GM18907 (cell line): ENCODE measurements around the gene SELENOH.
"Not testable (repeated sequence)": the region's sequence is repeated elsewhere in the genome, so short reads cannot be mapped to it uniquely, and the experiment has no call there.

ENCODE experiments used
- ATAC-seq: cut with Tn5 transposase; IDR thresholded peaks from one replicate; pipeline ENCODE4 v1.9.1; 2021; ENCODE audit warnings: mild to moderate bottlenecking, moderate library complexity; ENCODE audit not compliant: unreplicated experiment

Gene SELENOH, protein sequence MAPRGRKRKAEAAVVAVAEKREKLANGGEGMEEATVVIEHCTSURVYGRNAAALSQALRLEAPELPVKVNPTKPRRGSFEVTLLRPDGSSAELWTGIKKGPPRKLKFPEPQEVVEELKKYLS

DNA sequence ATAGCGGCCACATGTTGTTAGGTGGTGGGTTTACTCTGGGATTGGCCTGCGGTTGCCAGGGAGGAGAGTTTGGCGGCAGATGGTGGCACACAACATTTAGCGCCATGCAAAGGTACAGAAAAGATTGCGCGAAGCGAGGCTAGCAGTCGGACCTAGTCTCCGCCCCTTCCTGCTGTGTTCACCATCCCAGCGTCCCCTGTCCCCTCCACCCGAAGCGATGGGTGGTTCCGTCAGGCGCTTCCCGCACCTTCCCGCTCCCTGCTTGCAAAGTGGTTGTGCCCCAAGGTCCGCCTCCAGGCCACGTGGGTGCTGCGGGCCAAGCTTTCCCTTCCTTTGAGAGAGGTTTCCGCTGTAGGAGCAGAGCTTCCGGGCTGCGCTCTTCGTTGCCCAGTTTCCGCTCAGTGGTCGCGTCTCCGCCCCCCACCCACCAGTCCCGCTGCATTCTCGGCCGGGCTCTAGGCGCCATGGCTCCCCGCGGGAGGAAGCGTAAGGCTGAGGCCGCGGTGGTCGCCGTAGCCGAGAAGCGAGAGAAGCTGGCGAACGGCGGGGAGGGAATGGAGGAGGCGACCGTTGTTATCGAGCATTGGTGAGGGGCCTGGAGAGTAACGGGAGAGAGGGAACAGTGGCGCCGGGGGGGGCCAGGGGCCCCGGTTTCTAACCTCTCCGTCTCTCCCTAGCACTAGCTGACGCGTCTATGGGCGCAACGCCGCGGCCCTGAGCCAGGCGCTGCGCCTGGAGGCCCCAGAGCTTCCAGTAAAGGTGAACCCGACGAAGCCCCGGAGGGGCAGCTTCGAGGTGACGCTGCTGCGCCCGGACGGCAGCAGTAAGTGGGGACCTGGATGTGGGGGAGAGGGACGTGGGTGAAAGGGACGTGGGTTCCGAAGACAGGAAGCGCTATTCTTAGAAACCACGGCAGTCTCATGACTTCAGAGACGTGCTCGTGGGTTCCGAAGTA is at the start of gene SELENOH:
TSS of gene SELENOH (plus strand) at position 360 of the 955 bp plus-strand sequence. CDS start at position 465, 105 bp downstream.
- ATAC-seq: peak; percentile 93

GRCh38 chr11:57698843-57699365 is 42.4 kb upstream of the SELENOH start:
- no peak for ATAC-seq

- no peak for ATAC-seq
Observed at GRCh38 chr11:57699813-57700212, 41.5 kb upstream of the SELENOH start.

DNA sequence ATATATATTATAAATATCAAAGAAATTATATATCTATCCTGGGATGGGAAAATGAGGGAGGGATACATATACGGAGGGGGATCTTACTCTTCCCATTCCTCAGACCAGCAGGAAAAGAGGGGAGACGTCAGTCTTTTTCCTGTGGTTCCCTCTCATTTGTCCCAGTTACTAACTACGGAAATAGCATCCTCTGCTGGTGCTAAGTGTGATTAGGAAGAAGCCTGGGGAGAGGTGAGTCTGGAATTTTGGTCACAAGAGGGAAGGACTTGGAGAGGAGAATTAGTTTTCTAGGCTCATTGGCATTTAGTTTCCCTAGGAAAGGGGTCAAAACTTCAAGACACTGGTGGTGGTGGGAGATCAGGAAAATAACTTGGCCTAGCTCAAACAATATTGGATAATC is 40.9 kb upstream of the SELENOH start:
- no peak for ATAC-seq

- ATAC-seq: no peak
Observed at GRCh38 chr11:57703341-57703740, 38.0 kb upstream of the SELENOH start.

GRCh38 chr11:57704932-57705331 is 36.4 kb upstream of the SELENOH start:
- ATAC-seq: no peak

GRCh38 chr11:57705432-57705831 is 35.9 kb upstream of the SELENOH start:
- ATAC-seq: not testable (repeated sequence)

DNA sequence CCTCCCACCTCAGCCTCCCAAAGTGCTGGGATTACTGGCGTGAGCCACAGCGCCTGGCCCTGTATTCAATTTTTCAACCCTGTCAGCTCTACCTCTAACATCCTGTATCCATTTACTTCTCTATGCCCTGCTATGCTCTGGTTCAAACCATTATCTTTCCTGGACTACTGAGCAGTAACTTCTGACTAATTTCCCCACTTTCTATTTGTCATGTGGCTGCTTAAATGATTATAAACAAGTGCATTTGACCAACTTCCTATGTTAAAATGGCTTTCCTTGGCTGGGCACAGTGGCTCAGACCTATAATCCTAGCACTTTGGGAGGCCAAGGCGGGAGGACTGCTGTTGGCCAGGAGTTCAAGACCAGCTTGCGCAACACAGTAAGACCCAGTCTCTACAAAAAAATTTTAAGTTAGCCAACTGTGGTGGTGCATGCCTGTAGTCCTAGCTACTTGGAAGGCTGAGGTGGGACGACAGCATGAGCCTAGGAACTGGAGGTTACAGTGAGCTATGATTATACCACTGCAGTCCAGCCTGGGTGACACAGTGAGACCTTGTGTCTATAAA is 31.4 kb upstream of the SELENOH start:
- no peak for ATAC-seq

DNA sequence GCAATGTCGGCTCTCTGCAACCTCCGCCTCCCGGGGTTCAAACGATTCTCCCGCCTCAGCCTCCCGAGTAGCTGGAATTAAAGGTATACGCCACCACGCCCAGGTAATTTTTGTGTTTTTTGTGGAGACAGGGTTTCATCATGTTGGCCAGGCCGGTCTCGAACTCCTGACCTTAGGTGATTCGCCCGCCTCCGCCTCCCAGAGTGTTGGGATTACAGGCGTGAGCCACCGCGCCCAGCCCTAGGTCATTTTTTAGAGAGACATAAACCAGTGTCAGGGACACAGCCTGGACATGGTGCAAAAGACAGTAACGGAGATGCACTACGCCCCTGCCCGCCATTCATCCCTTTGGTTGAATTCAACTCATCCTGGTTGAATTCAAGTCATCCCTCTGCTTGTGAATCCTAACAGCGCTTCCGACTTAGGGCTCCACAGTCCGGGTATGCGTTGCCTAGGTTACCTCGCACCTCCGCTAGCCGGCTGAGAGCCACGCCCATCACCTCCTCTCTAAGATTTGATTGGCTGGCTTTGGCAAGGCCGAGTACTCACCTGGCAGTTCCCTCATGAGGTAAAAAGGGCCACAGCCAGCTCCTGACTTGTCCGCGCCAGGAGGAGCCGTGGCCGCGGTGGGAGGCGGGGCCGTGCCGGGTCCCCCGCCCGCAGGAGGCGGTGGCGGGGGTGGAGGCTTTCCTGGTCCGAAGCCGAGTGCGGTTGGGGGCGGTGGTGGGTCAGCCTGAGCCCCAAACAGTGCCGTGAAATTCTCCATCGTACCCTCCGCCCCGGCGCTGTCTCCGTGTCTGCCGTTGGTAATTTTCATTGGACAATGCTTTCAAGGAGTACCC is 29.7 kb upstream of the SELENOH start, which contains the start of gene MED19:
TSS of gene MED19 (minus strand) at position 802 of the 842 bp plus-strand sequence. CDS start at position 766, 36 bp downstream.
- peak; percentile 54 for ATAC-seq

- ATAC-seq: peak; percentile 94
Observed at GRCh38 chr11:57712256-57713150, 28.8 kb upstream of the SELENOH start, which contains the start of gene TMX2. Gene TMX2 (plus strand): TSS chr11:57712593. CDS start chr11:57712619, 26 bp downstream.

DNA sequence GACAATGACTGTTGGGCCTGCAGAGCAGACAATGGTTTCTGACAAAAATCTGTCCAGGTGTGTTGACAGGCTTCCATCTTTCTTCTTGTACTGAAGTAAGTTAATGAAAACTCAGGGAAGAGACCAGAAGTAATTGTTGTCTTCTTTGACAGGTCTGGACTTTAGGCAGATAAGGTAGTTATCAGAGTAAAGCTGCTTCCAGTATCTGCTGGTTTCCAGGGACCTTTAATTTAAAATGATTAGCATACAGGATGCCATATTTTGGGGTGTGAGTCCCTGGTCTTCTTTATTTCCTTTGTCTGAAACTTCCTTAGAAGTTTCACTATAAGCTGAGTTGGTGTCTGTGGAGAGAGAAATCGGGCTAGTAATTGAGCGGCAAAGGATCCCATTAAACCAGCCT is 27.5 kb upstream of the SELENOH start:
- ATAC-seq: no peak

GRCh38 chr11:57716726-57717125 is 24.6 kb upstream of the SELENOH start:
- ATAC-seq: not testable (repeated sequence)

GRCh38 chr11:57727185-57727584 is 14.1 kb upstream of the SELENOH start:
- ATAC-seq: no peak

- ATAC-seq: no peak
Observed at GRCh38 chr11:57728829-57729228, 12.5 kb upstream of the SELENOH start.

- no peak for ATAC-seq
Observed at GRCh38 chr11:57729479-57729878, 11.8 kb upstream of the SELENOH start.

DNA sequence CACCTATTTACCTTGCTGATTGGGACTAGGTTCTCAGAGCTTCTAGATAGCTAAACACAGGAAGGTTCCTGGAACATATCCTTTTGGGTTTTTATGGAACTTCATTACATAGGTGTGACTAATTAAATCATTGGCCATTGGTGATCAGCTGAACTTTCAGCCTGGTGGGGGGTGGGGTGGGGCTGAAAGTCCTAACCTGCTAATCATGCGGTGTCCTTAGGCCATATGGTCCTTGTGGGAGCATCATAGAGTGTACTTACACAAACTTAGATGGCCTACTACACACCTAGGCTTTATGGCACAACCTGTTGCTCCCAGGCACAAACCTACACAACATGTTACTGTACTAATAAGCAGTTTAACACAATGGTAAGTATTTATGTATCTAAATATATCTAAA is 8.6 kb upstream of the SELENOH start:
- ATAC-seq: no peak

DNA sequence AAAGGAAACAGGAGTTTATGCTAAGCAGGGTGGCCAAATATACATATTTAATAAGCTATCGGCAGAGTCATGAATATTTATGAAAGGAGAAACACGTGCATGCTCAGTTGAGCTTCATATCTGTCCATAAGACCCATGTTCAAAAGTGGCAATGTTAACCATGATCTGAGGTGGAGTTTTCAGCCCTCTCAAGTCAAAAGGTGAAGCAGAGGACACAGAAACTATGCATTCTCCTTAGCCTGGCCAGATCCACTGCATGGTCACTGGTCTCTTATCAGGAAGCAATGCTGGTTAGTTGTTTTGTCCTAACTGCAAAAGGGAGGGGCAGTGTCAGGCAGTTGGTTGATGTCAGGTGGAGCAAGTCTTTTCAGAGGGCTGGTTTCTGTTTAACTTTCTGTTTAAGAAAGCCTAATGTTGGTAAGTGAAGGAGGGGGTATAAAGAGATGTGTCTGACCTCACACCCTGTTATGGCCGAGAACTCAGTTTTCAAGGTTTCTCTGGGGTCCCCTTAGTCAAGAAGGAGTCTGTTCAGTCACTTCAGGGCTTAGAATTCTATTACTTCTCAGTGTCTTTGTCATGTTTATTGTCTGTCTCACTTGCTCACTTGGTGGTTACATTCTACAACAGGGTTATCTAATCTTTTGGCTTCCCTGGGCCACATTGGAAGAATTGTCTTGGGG is 5.5 kb upstream of the SELENOH start:
- ATAC-seq: no peak

- no peak for ATAC-seq
Observed at GRCh38 chr11:57742087-57742452, 779 bp downstream of the SELENOH start.

GRCh38 chr11:57744357-57744756 is 3.1 kb downstream of the SELENOH start:
- ATAC-seq: no peak
